ENCODE data around the gene REX1BD.

REX1BD gene

GRCh38 chr19:18603255-18603957 lies 14.8 kb downstream of the REX1BD start:
- DNase-seq (ENCODE audit: low read depth) = no peak

- DNase-seq (ENCODE audit: low read depth) = no peak
Observed at GRCh38 chr19:18603958-18604819, 15.6 kb downstream of the REX1BD start.

- DNase-seq (ENCODE audit: low read depth) = no peak
Observed at GRCh38 chr19:18604820-18605159, 16.2 kb downstream of the REX1BD start.

- DNase-seq (ENCODE audit: low read depth) = no peak
Observed at GRCh38 chr19:18605196-18605545, 16.6 kb downstream of the REX1BD start.

GRCh38 chr19:18605546-18606280 lies 17.1 kb downstream of the REX1BD start:
- DNase-seq (ENCODE audit: low read depth) = no peak

GRCh38 chr19:18606281-18607225 lies 18.0 kb downstream of the REX1BD start, which contains the start of gene CRLF1:
CRLF1 (minus strand) TSS chr19:18606799; CDS start chr19:18606656, 143 bp downstream.
- DNase-seq (ENCODE audit: low read depth) = no peak

- DNase-seq (ENCODE audit: low read depth) = no peak
Observed at GRCh38 chr19:18607226-18608101, 18.9 kb downstream of the REX1BD start.

GRCh38 chr19:18608102-18608804 lies 19.7 kb downstream of the REX1BD start:
- DNase-seq (ENCODE audit: low read depth) = no peak

- no peak for DNase-seq (ENCODE audit: low read depth)
Observed at GRCh38 chr19:18608805-18609716, 20.5 kb downstream of the REX1BD start.

GRCh38 chr19:18609717-18610051 lies 21.1 kb downstream of the REX1BD start:
- no peak for DNase-seq (ENCODE audit: low read depth)

- DNase-seq (ENCODE audit: low read depth) = no peak
Observed at GRCh38 chr19:18610245-18610555, 21.6 kb downstream of the REX1BD start.

GRCh38 chr19:18610556-18611326 lies 22.1 kb downstream of the REX1BD start:
- DNase-seq (ENCODE audit: low read depth) = no peak

GRCh38 chr19:18611327-18612050 lies 22.9 kb downstream of the REX1BD start:
- no peak for DNase-seq (ENCODE audit: low read depth)

- no peak for DNase-seq (ENCODE audit: low read depth)
Observed at GRCh38 chr19:18612051-18612771, 23.6 kb downstream of the REX1BD start.

GRCh38 chr19:18612772-18613588 lies 24.4 kb downstream of the REX1BD start, which contains the start of gene TMEM59L:
TMEM59L (plus strand) TSS chr19:18612870; CDS start chr19:18612959, 89 bp downstream.
- DNase-seq (ENCODE audit: low read depth) = no peak

Data from GM04503 (cell line).